Osteoblast (primary cell): ENCODE measurements around the gene TMEM258. TPM values are rescaled to one million over a fixed set of nuclear protein-coding genes. Genes with fewer than 3 reads are reported as not detected.

Experiments
- DNase-seq: peaks from one replicate; pipeline ENCODE4 v3.0.0; 2011; ENCODE audit warnings: low spot score, mixed read lengths; ENCODE audit not compliant: insufficient read length; ENCODE audit errors: missing footprints
- H2AFZ ChIP-seq: 2 replicates; pipeline ENCODE4 v1.6.0; 2011; ENCODE audit warnings: mild to moderate bottlenecking, low read length
- H3K27ac ChIP-seq: 2 replicates; pipeline ENCODE4 v1.5.1; 2011; ENCODE audit warnings: mild to moderate bottlenecking, low read depth, low read length, moderate library complexity
- H3K27me3 ChIP-seq: 2 replicates; pipeline ENCODE4 v1.6.0; 2012; ENCODE audit warnings: mild to moderate bottlenecking, control low read depth, inconsistent platforms, low read length, moderate library complexity; ENCODE audit not compliant: insufficient read depth
- H3K36me3 ChIP-seq: 2 replicates; pipeline ENCODE4 v1.5.1; 2011; ENCODE audit warnings: mild to moderate bottlenecking, low read length, control low read depth, moderate library complexity; ENCODE audit not compliant: insufficient read depth
- H3K4me1 ChIP-seq: 2 replicates; pipeline ENCODE4 v1.5.1; 2011; ENCODE audit warnings: mild to moderate bottlenecking, low read length, control low read depth, moderate library complexity; ENCODE audit not compliant: insufficient read depth
- H3K4me2 ChIP-seq: 2 replicates; pipeline ENCODE4 v1.6.0; 2011; ENCODE audit warnings: mild to moderate bottlenecking, low read length; ENCODE audit not compliant: insufficient read depth
- H3K4me3 ChIP-seq: fragments of 200-600 bp; sonication (generic); 3 replicates; pipeline ENCODE4 v1.5.1; 2012; ENCODE audit warnings: mild to moderate bottlenecking, low read length, inconsistent platforms; ENCODE audit not compliant: insufficient read depth
- H3K79me2 ChIP-seq: 2 replicates; pipeline ENCODE4 v1.6.0; 2012; ENCODE audit warnings: mild to moderate bottlenecking, low read length, control low read depth, inconsistent platforms; ENCODE audit not compliant: insufficient read depth
- H3K9me3 ChIP-seq: 2 replicates; pipeline ENCODE4 v1.5.1; 2011; ENCODE audit warnings: low read depth, low read length, control low read depth
- H4K20me1 ChIP-seq: 2 replicates; pipeline ENCODE4 v1.6.0; 2012; ENCODE audit warnings: mild to moderate bottlenecking, low read length, control low read depth; ENCODE audit not compliant: insufficient read depth
- CTCF ChIP-seq: IDR thresholded peaks from 2 replicates; pipeline ENCODE4 v1.5.1; 2011; ENCODE audit warnings: mild to moderate bottlenecking, low read depth, low read length, moderate library complexity; ENCODE audit errors: extremely low read depth
- total RNA-seq: library from RNA; depleted of rRNA; stranded (reverse); fragments of >200 nt; gene quantifications from 2 replicates; pipeline ENCODE4 v1.2.3, GENCODE V29; 2012

The TMEM258 gene
- total RNA-seq, 1 donor, result 63.3 TPM

GRCh38 chr11:61839742-61840141, 47.3 kb upstream of the TMEM258 start:
- Histone ChIP-seq H3K79me2 (peaks cover 2% of the 10 kb centered on the region), H4K20me1 (no peaks in the 10 kb centered on the region)

GRCh38 chr11:61838921-61839320, 46.5 kb upstream of the TMEM258 start:
- Histone ChIP-seq H3K4me3 (no peak overlapping the region), H3K36me3 (peaks cover 22% of the 10 kb centered on the region)

More at GRCh38 chr11:61839742-61840141, 47.3 kb upstream of the TMEM258 start:
- Histone ChIP-seq H3K4me1 (peaks cover 4% of the 10 kb centered on the region), H3K27ac (no peak overlapping the region), H3K36me3 (peaks cover 22% of the 10 kb centered on the region), H3K4me3 (no peak overlapping the region), H3K9me3 (no peaks in the 10 kb centered on the region), H2AFZ (no peak overlapping the region), H3K27me3 (no peaks in the 10 kb centered on the region), H3K4me2 (no peak overlapping the region)
- DNase-seq, result no peak
- TF ChIP-seq CTCF, result no peak

GRCh38 chr11:61838501-61838900, 46.1 kb upstream of the TMEM258 start:
- H3K79me2 ChIP-seq, result peaks cover 4% of the 10 kb centered on the region
- no peak overlapping the region for H3K27ac ChIP-seq
- no peak overlapping the region for H3K4me2 ChIP-seq
- no peaks in the 10 kb centered on the region for H3K9me3 ChIP-seq
- H3K36me3 ChIP-seq, result peaks cover 22% of the 10 kb centered on the region
- DNase-seq, result no peak
- H2AFZ ChIP-seq, result no peak overlapping the region
- H3K4me3 ChIP-seq, result no peak overlapping the region
- no peak for TF ChIP-seq CTCF
- no peaks in the 10 kb centered on the region for H3K27me3 ChIP-seq
- peaks cover 6% of the 10 kb centered on the region for H4K20me1 ChIP-seq
- H3K4me1 ChIP-seq, result peaks cover 4% of the 10 kb centered on the region

More at GRCh38 chr11:61838921-61839320, 46.5 kb upstream of the TMEM258 start:
- no peaks in the 10 kb centered on the region for H3K27me3 ChIP-seq
- H4K20me1 ChIP-seq, result peaks cover 3% of the 10 kb centered on the region
- H3K27ac ChIP-seq, result no peak overlapping the region
- H3K4me2 ChIP-seq, result no peak overlapping the region
- no peak for TF ChIP-seq CTCF
- no peak for DNase-seq
- H3K79me2 ChIP-seq, result peaks cover 2% of the 10 kb centered on the region
- peaks cover 4% of the 10 kb centered on the region for H3K4me1 ChIP-seq
- H2AFZ ChIP-seq, result no peak overlapping the region
- no peaks in the 10 kb centered on the region for H3K9me3 ChIP-seq

- H3K4me2 ChIP-seq, result no peak overlapping the region
- H3K36me3 ChIP-seq, result peaks cover 22% of the 10 kb centered on the region
- peaks cover 6% of the 10 kb centered on the region for H4K20me1 ChIP-seq
- H3K27me3 ChIP-seq, result no peaks in the 10 kb centered on the region
- H3K79me2 ChIP-seq, result peaks cover 13% of the 10 kb centered on the region
- peaks cover 4% of the 10 kb centered on the region for H3K4me1 ChIP-seq
- H2AFZ ChIP-seq, result no peak overlapping the region
- no peak overlapping the region for H3K4me3 ChIP-seq
- no peak for DNase-seq
- TF ChIP-seq CTCF, result no peak
- no peaks in the 10 kb centered on the region for H3K9me3 ChIP-seq
- H3K27ac ChIP-seq, result no peak overlapping the region
Observed at GRCh38 chr11:61837411-61838005, 45.1 kb upstream of the TMEM258 start.
